Left colon (tissue), 2 donors: ENCODE results near the gene SCARB1. TPM values are rescaled to one million over a fixed set of nuclear protein-coding genes. Genes with fewer than 3 reads are reported as not detected.
A peak's percentile ranks its signal among the peaks of the same experiment; 100 is the strongest.

Experiments
- ATAC-seq: fragments of 200-7000 bp; cut with Tn5 transposase; one replicate; pipeline ENCODE4 v1.9.1; 2020; ENCODE audit warnings: mild to moderate bottlenecking, moderate library complexity
- DNase-seq, 2 donors: peaks; one replicate each; pipeline ENCODE4 v3.0.0-alpha.2; 2020
- intact Hi-C, 2 donors: fragments of 100-400 bp; cut with DNase I in 1 of 2; cut with micrococcal nuclease in 1 of 2; formaldehyde crosslinking; loops; one replicate each; pipeline versions ENCODE4 v1.11.2 to v1.14.0; 2022; cut with DNase I, micrococcal nuclease
- total RNA-seq, 2 donors: library from RNA; stranded (reverse); fragmentation: NEBNext Ultra II Directional; extraction: Animal tissue kit (Norgen Biotek cat#: 25700); gene quantifications; one replicate each; pipeline ENCODE4 v1.2.1, GENCODE V29; 2021
- donor health status: DM: no; HTN: no; CAD: no.
- donor health status: DM: yes; HTN: yes; CAD: no.

SCARB1 gene
- total RNA-seq, 2 donors from 2014 or later, result 39.1 to 66.1 TPM

DNA sequence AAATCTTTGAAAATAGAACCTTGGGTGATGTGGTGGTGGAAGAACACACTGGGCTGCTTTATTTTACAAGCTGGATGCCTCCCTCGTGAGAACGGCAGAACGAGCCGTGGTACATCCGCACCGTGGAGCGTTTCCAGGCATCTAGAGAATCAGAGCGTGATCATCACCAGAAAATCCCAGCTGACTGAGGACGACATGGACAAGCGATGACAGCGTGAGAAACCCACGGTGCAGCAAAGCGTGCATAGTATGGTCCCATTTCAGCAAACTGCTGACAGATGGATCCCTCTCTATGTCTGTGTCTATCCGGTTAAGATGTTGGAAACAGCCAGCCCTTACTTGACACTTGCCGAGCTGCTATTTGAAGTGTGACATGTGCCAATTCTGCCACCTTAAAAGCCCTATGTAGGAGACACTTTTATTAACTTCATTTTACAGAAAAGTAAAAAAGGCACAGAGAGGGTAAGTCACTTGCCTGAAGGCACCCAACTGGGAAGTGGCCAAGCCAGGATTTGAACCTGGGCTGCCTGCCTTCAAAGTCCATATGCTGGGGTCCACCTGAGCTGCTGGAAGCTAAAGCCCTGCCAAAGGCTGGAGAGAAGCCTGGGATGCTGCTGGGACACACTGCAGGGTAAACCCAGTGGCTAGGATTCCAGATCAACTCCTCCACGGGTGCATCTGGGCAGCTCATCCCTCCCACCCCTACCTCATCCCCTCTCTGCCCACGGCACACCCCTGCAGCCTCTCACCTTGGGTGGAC is 14.9 kb downstream of the SCARB1 start:
- DNase-seq, result no peak
- intact Hi-C loops, result no loop called here
- peak; percentile 6 for ATAC-seq

DNA sequence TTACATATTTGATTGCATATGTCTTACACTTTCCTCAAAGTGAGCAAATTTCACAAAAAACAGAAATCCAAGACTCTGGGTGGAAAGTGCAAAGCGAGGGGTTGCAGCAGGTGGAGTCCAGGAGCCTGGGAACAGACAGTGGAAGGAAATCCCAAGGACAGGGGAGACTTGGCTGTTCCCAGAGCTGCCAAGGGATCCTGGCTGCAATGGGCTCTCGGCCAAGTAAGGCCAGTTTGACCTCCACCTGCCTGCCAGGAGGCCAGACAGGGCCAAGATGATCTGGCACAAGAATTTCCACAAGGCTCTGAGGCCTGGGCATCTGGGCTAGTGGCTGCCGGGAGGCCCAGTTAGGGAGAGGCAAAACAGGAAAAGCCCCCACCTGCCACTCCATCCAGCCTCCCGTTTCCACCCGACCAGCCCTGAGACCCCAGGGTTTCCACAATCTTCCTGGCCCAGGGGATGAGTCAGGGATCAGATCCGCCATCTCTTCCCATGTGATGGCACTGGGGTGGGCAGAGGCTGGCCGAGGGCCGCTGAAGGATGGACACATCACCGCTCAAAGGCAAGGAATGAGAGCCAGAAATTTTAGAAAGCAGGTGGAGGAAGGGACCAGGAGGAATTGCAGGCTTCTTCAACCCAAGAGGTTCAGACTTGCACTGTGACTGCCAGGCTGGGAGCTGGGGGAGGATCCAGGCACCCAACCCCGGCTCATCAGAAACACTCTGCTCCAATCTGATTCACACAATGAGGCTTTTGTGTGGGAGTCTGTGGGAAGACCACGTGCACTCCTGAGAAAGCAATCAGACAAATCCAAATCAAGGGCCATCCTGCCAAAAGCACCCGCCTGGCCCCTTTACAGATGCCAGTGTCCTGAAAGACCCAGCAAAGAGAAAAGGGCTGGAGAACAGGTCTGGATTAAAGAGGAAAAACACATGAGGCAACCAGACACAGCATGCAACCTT is 16.3 kb downstream of the SCARB1 start:
- intact Hi-C loops, result no loop called here
- no peak for ATAC-seq
- DNase-seq, result no peak

DNA sequence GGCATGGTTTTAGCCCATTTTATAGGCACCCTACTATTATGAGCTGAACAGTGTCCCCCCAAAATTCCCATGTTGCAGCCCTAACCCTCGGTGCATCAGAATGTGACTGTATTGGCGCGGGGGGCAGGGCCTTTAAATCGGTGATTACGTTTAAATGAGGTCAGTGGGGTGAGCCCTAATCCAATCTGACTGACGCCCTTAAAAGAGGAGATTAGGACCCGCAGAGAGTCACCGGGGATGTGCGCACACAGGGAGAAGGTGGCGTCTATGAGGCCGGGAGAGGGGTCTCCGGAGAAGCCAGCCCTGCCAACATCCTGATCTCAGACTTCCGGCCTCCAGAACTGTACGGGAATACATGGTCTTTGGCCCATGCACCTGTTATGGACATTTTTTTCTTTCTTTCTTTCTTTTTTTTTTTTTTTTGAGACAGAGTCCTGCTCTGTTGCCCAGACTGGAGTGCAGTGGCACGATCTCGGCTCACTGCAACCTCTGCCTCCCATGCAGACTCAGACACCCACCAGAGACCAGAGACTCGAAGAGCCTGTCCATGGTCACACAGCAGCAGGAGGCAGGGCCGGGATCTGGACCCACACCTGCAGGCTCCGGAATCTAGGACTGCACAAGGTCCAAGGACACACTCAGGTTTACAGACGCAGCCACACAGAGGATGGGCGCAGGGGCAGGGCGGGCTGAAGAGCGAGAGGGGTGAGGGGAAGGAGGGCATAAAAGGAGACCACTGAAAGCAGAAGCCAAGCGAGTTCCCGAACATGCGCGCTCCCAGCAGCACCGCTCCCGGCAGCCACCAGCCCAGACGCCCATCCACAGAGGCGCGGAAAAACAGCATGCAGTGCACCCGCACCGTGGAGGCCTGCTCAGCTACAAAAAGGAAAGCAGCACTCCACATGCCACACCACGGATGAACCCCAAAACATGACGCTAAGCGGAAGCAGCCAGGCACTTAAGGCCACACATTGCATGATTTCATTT is 19.0 kb downstream of the SCARB1 start:
- no peak for DNase-seq
- intact Hi-C loops, result no loop called here
- ATAC-seq, result no peak

DNA sequence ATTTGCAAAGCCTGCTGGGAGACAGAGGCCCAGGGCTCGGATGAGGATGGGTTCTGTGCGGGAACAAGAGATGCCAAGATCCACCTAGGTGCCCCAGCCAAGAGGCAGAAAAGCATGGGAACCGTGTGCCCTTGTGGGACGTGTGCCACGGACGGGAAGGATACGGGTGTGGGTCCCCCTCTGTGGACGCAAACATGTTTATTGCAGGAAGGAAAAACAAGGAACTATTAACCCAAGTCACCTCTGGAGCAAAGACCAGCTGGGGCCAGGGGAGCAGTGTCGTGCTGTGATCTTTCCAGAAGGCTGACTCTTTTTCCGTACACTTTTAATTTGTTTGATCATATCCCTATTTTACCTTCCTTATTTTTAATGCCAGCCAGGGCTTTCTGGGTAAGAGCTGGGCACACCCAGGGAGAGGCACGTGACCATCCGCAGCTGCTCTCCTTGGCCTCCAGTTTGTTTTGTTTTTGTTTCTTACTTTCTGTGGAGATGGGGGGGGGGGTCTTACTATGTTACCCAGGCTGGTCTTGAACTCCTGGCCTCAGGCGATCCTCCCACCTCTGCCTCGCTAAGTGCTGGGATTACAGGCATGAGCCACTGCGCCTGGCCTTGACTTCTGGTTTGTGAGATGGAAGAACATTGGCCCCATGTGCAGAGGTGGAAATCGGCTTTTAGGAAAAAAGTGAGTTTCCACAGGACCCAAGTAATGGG is 20.7 kb downstream of the SCARB1 start:
- ATAC-seq (peak; percentile 49), DNase-seq (peak; percentile 46 to 53)
- intact Hi-C loops, result no loop called here

DNA sequence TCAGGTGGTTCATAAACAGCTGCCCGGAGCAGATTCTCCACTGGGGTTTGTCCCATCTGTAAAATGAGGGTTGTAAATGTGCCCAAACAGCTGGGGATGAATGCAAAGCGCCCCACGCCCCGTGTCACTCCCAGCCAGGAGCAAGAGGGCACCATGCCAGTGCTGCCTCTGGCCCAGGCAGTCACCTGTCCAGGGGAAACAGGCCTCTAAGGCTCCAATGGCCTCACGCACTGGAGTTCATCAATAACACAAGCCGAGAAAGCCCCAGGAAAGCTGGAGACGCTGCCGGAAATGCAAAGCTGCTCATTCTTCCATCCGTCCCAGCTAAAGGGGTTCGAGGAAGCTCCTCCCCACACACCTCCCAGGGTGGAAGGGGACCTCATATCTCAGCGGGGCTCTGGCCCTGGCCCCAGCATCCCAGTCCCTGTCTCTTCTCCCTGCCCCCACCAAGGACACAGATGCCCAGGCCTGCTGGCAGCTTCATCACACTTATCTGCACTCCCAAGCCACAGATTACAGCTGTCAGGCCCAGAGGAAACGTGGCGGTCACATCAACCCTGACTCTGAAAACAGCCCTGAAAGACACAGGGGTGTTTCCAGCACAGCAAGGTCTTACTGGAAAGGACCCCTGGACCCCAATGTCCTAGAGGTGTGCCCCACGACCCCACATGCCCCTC is 21.5 kb downstream of the SCARB1 start:
- intact Hi-C loops, result no loop called here
- DNase-seq (peak; percentile 65 to 68), ATAC-seq (peak; percentile 36)

DNA sequence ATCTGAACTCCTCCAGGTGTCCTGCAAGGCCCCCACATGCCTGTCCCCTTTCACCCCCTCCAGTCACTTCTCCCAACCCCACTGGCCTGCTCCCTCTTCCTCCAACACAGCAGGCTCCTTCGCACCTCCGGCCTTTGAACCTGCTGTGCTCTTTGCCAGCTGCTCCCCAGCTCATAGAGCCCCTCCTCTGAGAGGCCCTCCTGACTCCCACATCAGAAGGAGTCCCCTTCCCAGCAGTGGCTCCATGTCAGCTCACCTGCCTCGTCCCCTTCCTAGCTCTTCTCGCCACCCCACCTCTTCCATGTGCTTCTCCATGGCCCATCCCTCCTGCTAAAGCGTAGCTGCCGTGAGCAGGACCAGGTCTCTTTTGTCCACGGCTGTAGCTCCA is 22.1 kb downstream of the SCARB1 start:
- intact Hi-C loops, result no loop called here
- no peak for ATAC-seq
- DNase-seq, result no peak

DNA sequence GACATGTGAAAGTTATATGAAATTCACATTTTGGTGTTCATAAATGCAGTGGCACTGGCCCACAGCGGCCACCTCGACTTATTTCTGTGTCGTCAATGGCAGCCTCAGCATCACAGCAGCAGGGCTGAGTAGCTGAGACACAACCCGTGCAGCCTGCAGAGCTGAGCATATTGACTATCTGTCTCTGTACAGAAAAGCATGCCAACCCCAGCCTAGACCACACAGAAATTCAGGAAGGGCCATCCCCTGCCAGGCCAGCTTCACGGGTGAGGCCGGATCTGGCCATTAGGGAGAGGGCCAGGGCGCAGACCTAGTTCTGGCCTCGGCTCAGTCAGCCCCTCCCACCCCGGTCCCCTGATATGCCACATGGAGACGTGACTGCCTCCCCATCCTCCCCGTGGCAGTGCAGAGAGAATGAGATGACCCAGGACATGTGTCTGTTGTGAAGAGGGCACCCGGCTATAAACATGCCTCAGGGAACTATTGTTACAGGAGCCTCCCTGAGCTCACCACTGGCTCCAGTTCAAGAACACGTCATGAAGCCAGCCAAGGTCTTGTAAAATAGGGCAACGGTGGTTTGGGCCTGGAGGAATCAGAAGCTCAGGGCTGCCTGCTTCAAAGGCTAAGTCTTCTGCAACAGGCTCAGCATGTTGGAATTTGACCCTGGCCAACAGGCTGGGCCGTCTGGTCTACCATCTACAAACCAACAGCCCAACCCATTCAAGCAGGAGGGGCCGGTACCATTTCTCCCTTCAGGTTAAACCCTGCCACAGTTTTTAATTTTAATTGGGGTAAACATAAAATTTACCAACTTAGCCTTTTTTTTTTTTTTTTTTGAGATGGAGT is 25.5 kb downstream of the SCARB1 start:
- DNase-seq (peak; percentile 89 to 95), ATAC-seq (peak; percentile 79)
- intact Hi-C loops, result no loop called here

DNA sequence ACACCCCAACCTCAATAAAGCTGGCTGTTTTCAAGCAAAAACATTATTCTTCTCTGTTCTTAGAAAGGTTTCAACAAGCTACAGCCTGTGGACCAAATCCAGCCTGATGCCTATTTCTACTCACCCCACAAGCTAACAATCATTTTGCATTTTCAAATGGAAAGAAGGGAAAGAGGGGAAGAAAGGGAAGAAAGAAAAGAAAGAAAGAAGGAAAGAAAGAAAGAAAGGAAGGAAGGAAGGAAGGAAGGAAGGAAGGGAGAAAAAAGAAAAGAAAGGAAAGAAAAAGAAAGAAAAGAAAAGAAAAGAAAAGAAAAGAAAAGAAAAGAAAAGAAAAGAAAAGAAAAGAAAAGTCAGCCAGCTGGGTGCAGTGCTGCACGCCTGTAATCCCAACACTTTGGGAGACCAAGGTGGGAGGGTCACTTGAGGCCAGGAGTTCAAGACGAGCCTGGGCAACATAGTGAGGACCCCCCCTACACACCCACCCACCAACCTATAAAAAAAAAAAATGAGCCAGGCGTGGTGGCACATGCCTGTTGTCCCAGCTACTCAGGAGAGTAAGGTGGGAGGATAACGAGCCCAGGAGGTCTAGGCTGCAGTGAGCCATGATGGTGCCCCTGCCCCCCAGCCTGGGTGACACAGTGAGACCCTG is 26.3 kb downstream of the SCARB1 start:
- no peak for DNase-seq
- no peak for ATAC-seq
- intact Hi-C loops, result no loop called here

DNA sequence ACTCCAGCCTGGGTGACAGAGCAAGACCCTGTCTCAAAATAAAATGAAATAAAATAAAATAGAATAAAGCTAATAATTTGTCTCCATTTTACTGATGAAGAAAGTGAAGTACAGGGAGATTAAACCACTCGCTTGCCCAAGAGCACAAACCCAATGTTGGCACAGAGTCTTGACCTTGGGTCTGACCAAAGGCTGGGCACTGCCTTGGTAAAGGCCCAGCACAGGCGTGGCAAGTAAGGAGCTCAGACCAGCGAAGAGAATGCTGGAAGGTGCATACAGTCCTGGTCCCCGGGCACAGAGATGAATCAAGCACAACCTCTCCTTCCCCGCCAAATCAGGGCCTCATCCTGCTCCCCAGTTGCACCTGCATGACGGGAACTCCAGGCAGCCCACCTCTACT is 26.9 kb downstream of the SCARB1 start:
- ATAC-seq (no peak), DNase-seq (no peak)
- intact Hi-C loops, result no loop called here

DNA sequence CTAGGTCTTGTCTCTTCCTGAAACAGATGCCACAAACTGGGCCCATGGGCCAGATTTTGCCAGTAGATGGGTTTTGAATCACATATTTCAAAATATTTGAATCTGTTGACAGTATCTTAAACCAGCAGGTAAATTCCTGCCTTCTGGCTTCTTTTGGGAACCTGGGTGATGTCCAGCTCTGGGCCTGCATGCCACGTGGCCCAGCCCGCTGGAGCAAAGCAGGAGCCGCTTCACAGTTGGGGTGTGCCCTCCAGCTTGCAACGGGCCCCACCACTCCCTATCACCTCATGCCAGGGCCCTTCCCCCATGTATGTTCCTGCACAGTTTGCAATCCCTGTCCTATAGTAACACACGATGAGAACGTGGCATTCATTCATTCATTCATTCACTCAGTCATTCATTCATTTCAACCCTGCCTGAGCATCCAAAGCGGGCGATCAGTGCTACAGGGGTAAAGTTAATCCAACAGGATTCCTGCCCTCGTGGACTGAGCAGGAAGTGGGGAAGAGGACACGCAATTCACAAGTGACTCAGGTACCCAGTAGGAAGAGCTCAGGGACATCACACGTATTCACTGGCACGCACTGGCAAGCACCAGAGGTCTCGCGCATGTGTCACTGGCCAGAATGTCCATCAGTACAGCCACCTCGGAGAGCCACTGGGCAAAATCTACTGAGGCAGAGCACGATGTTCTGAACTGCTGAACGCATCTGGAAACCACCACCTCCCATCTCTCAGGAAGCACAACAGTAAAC is 27.8 kb downstream of the SCARB1 start:
- DNase-seq, result peak in 1 of 2 donors; percentile 31
- peak; percentile 25 for ATAC-seq
- intact Hi-C loops, result no loop called here

DNA sequence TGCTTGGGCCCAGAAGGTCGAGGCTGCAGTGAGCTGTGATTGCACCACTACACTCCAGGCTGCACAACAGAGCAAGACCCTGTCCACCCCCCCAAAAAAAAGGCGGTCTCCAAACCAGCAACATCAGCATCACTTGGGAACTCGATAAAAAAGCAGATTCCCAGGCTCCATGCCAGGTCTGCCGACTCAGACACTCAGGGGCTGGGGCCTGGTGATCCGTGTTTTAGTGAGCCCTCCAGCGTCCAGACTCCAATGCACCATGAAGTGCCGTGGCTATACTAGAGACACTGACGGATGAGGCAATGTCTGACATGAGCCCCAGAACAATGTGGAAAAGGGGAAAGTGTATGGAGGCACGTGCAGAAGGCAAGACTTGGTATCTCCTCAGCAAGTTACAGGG is 28.8 kb downstream of the SCARB1 start:
- intact Hi-C loops, result no loop called here

DNA sequence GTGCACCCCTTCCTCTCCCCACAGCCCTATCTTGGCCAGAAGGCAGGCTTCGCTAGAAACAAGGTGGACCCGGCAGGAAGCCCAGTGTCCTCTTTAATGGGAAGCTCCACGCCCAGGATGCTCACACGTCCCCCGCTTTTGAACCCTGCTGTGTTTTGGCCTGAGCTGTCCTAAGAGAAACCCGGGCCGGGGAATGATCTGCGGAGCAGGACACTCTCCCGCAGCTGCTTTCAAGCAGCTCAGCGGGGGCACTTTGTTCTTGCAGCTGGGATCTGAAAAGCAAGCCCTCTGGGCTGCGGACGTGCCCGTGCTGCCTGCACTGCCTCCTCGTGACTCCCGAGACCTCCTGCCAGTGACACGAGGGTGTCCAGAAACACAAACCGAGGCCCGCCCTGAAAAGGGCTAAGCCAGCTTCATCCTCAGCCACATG is 30.0 kb downstream of the SCARB1 start:
- intact Hi-C loops, result no loop called here
- DNase-seq (no peak), ATAC-seq (no peak)

More for the DNA sequence above, 28.8 kb downstream of the SCARB1 start:
- DNase-seq, result no peak
- no peak for ATAC-seq

DNA sequence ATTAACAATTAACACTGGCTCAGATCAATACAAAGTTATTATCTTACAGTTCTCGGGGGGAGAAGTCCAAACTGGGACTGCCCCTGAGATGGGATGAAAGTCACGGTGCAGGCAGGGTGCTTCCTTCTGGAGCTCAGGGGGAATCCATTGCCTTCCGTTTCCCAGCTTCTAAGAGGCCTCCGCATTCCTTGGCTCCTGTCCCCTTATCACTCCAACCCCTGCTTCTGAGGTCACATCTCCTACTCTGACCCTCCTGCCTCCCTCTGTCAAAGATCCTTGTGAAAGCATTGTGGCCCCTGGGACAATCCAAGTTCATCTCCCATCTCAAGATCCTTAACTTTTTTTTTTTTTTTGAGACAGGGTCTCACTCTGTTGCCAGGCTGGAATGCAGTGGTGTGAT is 30.8 kb downstream of the SCARB1 start:
- no peak for DNase-seq
- intact Hi-C loops, result no loop called here
- no peak for ATAC-seq

DNA sequence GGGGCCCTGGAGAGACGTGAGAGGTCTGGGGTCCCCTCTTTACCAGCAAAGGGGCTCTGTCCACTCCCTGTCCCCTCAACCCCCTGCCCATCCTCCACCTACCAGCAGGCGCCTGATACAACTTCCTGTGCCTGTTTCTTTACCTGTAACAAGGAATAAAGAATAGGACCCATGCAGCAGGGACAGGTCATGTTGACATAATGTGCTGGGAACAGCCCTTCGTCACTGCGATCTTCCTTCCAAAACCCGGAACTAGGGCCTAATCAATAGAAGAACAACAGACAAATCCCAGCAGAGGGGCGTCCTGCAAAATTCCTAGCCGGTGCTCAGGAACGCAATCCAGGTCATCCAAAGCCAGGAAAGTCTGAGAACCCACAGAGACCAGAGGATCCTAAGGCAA is 32.1 kb downstream of the SCARB1 start:
- DNase-seq (no peak), ATAC-seq (no peak)
- intact Hi-C loops, result no loop called here

DNA sequence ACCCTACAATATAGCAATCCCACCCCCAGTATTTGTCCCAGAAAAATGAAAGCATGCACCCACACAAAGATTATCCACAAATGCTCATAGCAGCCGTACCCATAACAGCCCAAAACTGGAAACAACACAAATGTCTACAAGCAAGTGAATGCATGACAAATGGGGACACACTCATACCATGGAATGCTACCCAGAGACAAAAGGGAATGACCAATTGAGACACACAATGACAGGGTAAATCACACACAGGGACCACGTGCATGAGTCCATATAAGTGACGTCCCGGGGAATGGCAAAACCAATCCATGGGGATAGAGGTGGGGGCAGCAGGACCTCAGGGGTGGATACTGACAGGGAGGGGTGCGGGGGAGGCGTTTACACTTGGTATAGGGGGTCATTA is 33.4 kb downstream of the SCARB1 start:
- DNase-seq (no peak), ATAC-seq (no peak)
- intact Hi-C loops, result no loop called here
